AG04449 (cell line): ENCODE measurements around the gene ERG.

Experiments
- CTCF ChIA-PET: fragments of 350-600 bp; formaldehyde crosslinking; extraction: SDS; loops from one replicate; lab custom pipeline; 2021; ENCODE audit warnings: antibody characterized with exemption; lab: Yijun Ruan, JAX
- POLR2A ChIA-PET: fragments of 400-600, 350-600 bp; formaldehyde crosslinking; extraction: SDS; loops from one replicate; lab custom pipeline; 2020; ENCODE audit warnings: antibody characterized with exemption, inconsistent platforms; lab: Yijun Ruan, JAX
- DNase-seq: peaks from one replicate; pipeline ENCODE4 v3.0.0-alpha.2; 2010; ENCODE audit warnings: low read depth, low spot score
- H3K4me3 ChIP-seq: 2 replicates; pipeline ENCODE4 v1.5.1; 2011; ENCODE audit warnings: low read depth, mild to moderate bottlenecking, control low read depth, low read length
- CTCF ChIP-seq: IDR thresholded peaks from one replicate; pipeline ENCODE4 v1.5.1; 2011; ENCODE audit warnings: mild to moderate bottlenecking, moderate library complexity, low read length, control low read depth, inconsistent platforms; ENCODE audit not compliant: insufficient read depth; ENCODE audit errors: missing control alignments

ERG gene

DNA sequence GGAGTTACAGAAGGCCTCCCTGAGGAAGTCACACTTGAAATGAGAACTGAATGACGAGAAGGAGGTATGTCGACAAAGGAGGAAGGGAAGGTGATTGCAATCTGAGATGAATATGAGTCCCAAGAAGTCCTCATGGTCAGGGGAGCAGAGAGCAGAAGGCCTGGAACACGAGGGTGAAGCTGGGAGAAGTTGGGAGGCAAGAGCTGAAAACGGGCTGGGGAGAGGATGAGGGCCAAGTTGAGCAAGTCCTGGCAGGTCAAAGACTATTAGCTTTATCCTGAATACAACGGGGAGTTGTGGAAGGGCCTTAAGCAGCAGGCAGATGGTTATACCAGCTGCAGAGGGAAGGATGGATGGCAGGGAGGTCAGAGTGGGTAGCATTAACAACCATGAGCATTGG is 152.0 kb downstream of the ERG start:
- DNase-seq: no peak
- TF ChIP-seq CTCF: no peak
- ChIA-PET CTCF (interaction anchor here (0.9 to 1.7 kb wide), 3 partner anchors 128 to 646 kb away, joined by 3 to 8 read pairs (median 4); no protein-coding TSS in a partner anchor), POLR2A (no interaction called here)
- no peak overlapping the region for H3K4me3 ChIP-seq

- POLR2A ChIA-PET: interaction anchor here (1.0 kb wide), 1 partner anchor 15 kb away, joined by 3 read pairs; no protein-coding TSS in a partner anchor
Observed at GRCh38 chr21:38343691-38344090, 154.6 kb downstream of the ERG start.

DNA sequence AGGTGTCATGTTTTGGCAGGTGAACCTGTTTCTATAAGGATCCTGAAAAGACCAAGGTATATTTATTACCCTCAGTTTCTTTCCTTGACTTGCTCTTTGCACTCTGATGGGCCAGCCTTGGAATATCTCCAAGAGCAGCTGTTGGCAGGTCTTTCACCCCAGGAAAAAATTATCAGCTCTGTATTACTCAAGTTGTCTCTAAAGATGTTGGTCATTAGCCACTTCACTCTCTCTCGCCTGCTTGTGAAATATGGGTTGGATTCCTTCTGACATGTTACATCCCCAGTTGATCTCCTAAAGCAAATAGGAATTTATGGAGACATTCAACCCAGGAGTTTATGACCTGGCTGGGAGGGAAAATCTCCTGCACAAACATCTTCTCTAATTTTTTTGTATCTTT is 155.5 kb downstream of the ERG start:
- DNase-seq: no peak
- POLR2A ChIA-PET: interaction anchor here (1.0 kb wide), 1 partner anchor 14 kb away, joined by 3 read pairs; no protein-coding TSS in a partner anchor
- no peak overlapping the region for H3K4me3 ChIP-seq
- CTCF ChIA-PET: interaction anchor here (1.1 to 2.7 kb wide), 9 partner anchors 9 to 668 kb away, joined by 3 to 18 read pairs (median 7); no protein-coding TSS in a partner anchor
- no peak for TF ChIP-seq CTCF

More at GRCh38 chr21:38343691-38344090, 154.6 kb downstream of the ERG start:
- no peak for TF ChIP-seq CTCF
- CTCF ChIA-PET: interaction anchor here (0.7 to 2.7 kb wide), 11 partner anchors 9 to 669 kb away, joined by 3 to 18 read pairs (median 4); no protein-coding TSS in a partner anchor
- H3K4me3 ChIP-seq: no peak overlapping the region
- DNase-seq: no peak

GRCh38 chr21:38341546-38342012 is 156.7 kb downstream of the ERG start:
- no peak overlapping the region for H3K4me3 ChIP-seq
- POLR2A ChIA-PET: no interaction called here
- no peak for DNase-seq
- CTCF ChIA-PET: interaction anchor here (1.6 to 2.7 kb wide), 3 partner anchors 11 to 123 kb away, joined by 4 to 18 read pairs (median 8); no protein-coding TSS in a partner anchor
- TF ChIP-seq CTCF: no peak

- POLR2A ChIA-PET: no interaction called here
- no peak for TF ChIP-seq CTCF
- CTCF ChIA-PET: interaction anchor here (1.0 to 1.4 kb wide), 3 partner anchors 11 to 170 kb away, joined by 3 to 4 read pairs (median 3); no protein-coding TSS in a partner anchor
Observed at GRCh38 chr21:38340131-38340530, 158.1 kb downstream of the ERG start.

GRCh38 chr21:38337793-38338192 is 160.5 kb downstream of the ERG start:
- TF ChIP-seq CTCF: no peak
- DNase-seq: no peak
- ChIA-PET CTCF (interaction anchor here (1.0 to 1.9 kb wide), 4 partner anchors 10 to 15 kb away, joined by 3 to 5 read pairs (median 4); no protein-coding TSS in a partner anchor), POLR2A (no interaction called here)
- H3K4me3 ChIP-seq: no peak overlapping the region

More at GRCh38 chr21:38340131-38340530, 158.1 kb downstream of the ERG start:
- no peak overlapping the region for H3K4me3 ChIP-seq
- DNase-seq: no peak
